NOMO-1 (cell line): Measurements from ENCODE around the gene PDSS2.
"Not testable (repeated sequence)": the region's sequence is repeated elsewhere in the genome, so short reads cannot be mapped to it uniquely, and the experiment has no call there.

Source experiments
- DNase-seq, 2 experiments: peaks; one replicate each; lab custom pipeline; 2025; ENCODE audit not compliant: unreplicated experiment in 2 of 2; lab: John Stamatoyannopoulos, UW

PDSS2 gene

GRCh38 chr6:107459283-107460082 lies at the start of gene PDSS2:
Gene PDSS2, minus strand, starts transcription at chr6:107459564. Its CDS starts 279 bp downstream, at chr6:107459285.
- DNase-seq, result peak; percentile 97 to 98

- no peak for DNase-seq
These were observed 46.8 kb upstream of the PDSS2 start for GRCh38 chr6:107506145-107506544.

GRCh38 chr6:107504270-107505026 lies 45.1 kb upstream of the PDSS2 start:
- DNase-seq, result peak in 1 of 2 experiments; percentile 42

GRCh38 chr6:107496892-107497684 lies 37.7 kb upstream of the PDSS2 start:
- DNase-seq, result no peak

- DNase-seq, result no peak
These were observed 36.6 kb upstream of the PDSS2 start for GRCh38 chr6:107495971-107496370.

- DNase-seq, result no peak
These were observed 35.9 kb upstream of the PDSS2 start for GRCh38 chr6:107495196-107495643.

GRCh38 chr6:107493158-107494057 lies 34.0 kb upstream of the PDSS2 start:
- peak in 1 of 2 experiments; percentile 19 for DNase-seq

GRCh38 chr6:107491760-107492660 lies 32.6 kb upstream of the PDSS2 start:
- no peak for DNase-seq

- no peak for DNase-seq
These were observed 31.8 kb upstream of the PDSS2 start for GRCh38 chr6:107491138-107491609.

- no peak for DNase-seq
These were observed 31.3 kb upstream of the PDSS2 start for GRCh38 chr6:107490566-107491137.

- DNase-seq, result peak in 1 of 2 experiments; percentile 24
These were observed 30.5 kb upstream of the PDSS2 start, which contains the start of gene SOBP for GRCh38 chr6:107489636-107490565. Gene SOBP, plus strand, starts transcription at chr6:107490117. Its CDS starts 500 bp downstream, at chr6:107490617.

- DNase-seq, result no peak
These were observed 29.7 kb upstream of the PDSS2 start for GRCh38 chr6:107488875-107489635.

- no peak for DNase-seq
These were observed 29.0 kb upstream of the PDSS2 start for GRCh38 chr6:107488174-107488874.

GRCh38 chr6:107485157-107485556 lies 25.8 kb upstream of the PDSS2 start:
- DNase-seq, result no peak

GRCh38 chr6:107479089-107479690 lies 19.8 kb upstream of the PDSS2 start:
- DNase-seq, result no peak

- not testable (repeated sequence) for DNase-seq
These were observed 16.5 kb upstream of the PDSS2 start for GRCh38 chr6:107475826-107476225.
